GM12801 (cell line): ENCODE data around the gene ADORA1.

Experiments used
- CTCF ChIP-seq: IDR thresholded peaks from one replicate; pipeline ENCODE4 v1.5.1; 2011; ENCODE audit warnings: control low read depth; ENCODE audit not compliant: insufficient read length; ENCODE audit errors: extremely low read depth

Gene ADORA1

GRCh38 chr1:203131548-203132200 is 4.1 kb downstream of the ADORA1 start:
- TF ChIP-seq CTCF = no peak

- no peak for TF ChIP-seq CTCF
Observed at GRCh38 chr1:203133970-203134725, 6.6 kb downstream of the ADORA1 start.

- no peak for TF ChIP-seq CTCF
Observed at GRCh38 chr1:203135636-203136305, 8.2 kb downstream of the ADORA1 start.

GRCh38 chr1:203136409-203137042 is 9.0 kb downstream of the ADORA1 start:
- TF ChIP-seq CTCF = no peak

- TF ChIP-seq CTCF = no peak
Observed at GRCh38 chr1:203137324-203137723, 9.8 kb downstream of the ADORA1 start.

GRCh38 chr1:203138066-203138465 is 10.5 kb downstream of the ADORA1 start:
- no peak for TF ChIP-seq CTCF

- no peak for TF ChIP-seq CTCF
Observed at GRCh38 chr1:203139976-203140475, 12.5 kb downstream of the ADORA1 start.
